ENCODE results near the gene MOSPD3. TPM values are rescaled to one million over a fixed set of nuclear protein-coding genes. Genes with fewer than 3 reads are reported as not detected.

The MOSPD3 gene
- total and polyA plus RNA-seq, 8 donors, result 15.7 to 35.7 (median 31.4) TPM

DNA sequence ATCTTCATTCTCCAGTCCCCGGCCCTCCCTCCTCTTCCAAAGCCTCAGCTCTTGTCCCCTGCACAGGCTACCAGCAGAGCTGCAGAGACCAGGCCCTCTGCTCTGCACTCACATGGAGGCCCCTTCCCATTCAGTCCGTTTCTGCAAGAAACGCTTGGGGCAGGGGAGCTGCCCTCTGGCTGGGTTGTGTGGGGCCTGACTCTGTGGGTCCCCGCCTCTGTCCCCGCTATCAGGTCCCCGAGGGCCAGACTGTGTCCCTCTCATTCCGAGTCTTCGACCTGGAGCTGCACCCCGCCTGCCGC lies 8.7 kb upstream of the MOSPD3 start:
- TF ChIP-seq, protein P1, sequence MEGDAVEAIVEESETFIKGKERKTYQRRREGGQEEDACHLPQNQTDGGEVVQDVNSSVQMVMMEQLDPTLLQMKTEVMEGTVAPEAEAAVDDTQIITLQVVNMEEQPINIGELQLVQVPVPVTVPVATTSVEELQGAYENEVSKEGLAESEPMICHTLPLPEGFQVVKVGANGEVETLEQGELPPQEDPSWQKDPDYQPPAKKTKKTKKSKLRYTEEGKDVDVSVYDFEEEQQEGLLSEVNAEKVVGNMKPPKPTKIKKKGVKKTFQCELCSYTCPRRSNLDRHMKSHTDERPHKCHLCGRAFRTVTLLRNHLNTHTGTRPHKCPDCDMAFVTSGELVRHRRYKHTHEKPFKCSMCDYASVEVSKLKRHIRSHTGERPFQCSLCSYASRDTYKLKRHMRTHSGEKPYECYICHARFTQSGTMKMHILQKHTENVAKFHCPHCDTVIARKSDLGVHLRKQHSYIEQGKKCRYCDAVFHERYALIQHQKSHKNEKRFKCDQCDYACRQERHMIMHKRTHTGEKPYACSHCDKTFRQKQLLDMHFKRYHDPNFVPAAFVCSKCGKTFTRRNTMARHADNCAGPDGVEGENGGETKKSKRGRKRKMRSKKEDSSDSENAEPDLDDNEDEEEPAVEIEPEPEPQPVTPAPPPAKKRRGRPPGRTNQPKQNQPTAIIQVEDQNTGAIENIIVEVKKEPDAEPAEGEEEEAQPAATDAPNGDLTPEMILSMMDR (IDR thresholded peaks at IDR 0.05), result no peak
- H3K4me1 ChIP-seq, result peaks cover 0 to 25% of the 10 kb centered on the region in 2 donors
- H3K27me3 ChIP-seq, result peaks cover 0 to 24% of the 10 kb centered on the region in 2 donors
- H3K36me3 ChIP-seq, result no peaks in the 10 kb centered on the region
- H3K4me3 ChIP-seq, result peak overlapping the region; percentile 54 to 74
- peak overlapping the region; percentile 48 to 57 for H3K27ac ChIP-seq
- intact Hi-C loops (cut with DNase I), result no loop called here
- H3K9me3 ChIP-seq, result no peaks in the 10 kb centered on the region
- DNase-seq, result peak in 1 of 4 donors; percentile 18
- no peak for ATAC-seq

DNA sequence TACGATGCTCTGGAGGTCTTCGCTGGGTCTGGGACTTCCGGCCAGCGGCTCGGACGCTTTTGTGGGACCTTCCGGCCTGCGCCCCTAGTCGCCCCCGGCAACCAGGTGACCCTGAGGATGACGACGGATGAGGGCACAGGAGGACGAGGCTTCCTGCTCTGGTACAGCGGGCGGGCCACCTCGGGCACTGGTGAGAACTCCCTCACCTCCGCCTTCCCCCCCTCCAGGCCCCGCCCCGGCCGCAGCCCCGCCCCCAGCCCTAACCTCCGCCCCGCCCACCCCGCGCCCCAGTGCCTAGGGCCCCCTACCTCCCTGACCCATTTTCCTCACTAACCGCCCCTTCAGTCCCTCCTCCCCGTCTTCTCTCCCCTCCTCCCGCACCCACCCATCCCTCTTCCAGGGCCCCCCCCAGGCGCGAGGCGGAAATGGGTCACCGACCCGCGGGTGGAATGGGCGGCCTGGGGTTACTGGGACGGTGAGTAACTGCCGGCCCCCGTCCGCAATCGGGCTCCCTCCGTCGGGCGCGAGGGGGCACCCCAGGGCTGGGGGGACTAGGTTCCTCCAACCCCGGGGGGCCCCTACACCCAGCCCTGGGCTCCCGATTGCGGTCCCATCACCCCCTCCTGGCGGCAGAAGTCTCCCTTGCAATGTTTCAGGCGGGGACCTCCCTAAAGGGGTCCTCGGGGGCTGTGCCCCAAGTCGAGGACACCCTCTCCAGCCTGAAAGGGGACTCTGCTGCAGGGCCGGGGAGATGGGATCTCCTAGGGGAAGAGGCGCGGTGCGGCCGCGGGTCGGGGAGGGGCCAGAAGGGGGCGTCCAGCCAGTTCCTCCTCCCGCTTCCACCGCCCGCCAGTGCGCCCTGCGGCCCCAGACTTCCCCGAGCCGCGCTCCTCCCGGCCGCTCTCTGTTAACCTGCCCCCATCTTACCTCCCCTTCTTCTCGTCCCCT lies 8.0 kb upstream of the MOSPD3 start:
- no peaks in the 10 kb centered on the region for H3K36me3 ChIP-seq
- H3K4me3 ChIP-seq, result peak overlapping the region; percentile 54 to 74
- H3K9me3 ChIP-seq, result no peaks in the 10 kb centered on the region
- intact Hi-C loops (cut with DNase I), result no loop called here
- H3K27ac ChIP-seq, result peak overlapping the region; percentile 48 to 57
- DNase-seq, result peak in 3 of 4 donors; percentile 71 to 95 (median 79)
- peaks cover 0 to 24% of the 10 kb centered on the region in 2 donors for H3K27me3 ChIP-seq
- ATAC-seq, result peak; percentile 82
- TF ChIP-seq, protein P1 (IDR thresholded peaks at IDR 0.05), result peak; percentile 32 to 35
- peaks cover 0 to 25% of the 10 kb centered on the region in 2 donors for H3K4me1 ChIP-seq

DNA sequence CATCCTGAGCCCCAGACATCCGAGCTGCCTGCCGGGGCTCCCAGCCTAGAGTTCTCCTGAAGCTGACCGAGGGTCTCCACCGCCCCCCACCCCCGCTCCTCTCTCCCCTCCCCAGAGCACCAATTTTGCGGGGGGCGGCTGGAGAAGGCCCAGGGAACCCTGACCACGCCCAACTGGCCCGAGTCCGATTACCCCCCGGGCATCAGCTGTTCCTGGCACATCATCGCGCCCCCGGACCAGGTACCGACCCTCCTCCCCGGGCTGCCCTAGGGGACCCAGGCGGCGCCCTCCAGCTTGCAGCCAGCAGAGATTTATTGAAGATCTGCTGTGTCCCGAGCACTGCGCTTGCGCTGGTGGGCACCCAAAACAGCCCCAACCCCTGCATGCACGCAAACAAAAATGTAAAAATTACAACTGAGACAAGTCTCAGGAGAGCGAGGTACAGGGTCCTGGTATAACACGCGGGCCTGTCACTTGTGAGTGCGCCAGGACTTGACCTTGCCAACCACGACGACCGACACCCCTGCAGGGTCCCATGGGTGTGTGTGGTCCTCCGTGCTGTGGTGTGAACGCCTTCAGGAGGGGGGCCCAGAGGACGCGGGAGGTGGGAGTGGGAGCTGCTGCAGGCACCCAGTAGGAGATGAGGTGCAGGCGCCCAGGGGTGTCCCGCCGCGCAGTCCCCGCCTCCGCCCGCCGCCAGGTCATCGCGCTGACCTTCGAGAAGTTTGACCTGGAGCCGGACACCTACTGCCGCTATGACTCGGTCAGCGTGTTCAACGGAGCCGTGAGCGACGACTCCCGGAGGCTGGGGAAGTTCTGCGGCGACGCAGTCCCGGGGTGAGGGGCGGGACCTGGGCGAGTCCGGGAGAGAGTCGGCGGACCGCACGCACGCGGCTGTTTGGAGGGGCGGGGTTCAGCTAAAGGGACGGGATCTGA lies 7.1 kb upstream of the MOSPD3 start:
- Histone ChIP-seq H3K27me3 (peaks cover 0 to 24% of the 10 kb centered on the region in 2 donors), H3K4me3 (peak overlapping the region; percentile 54 to 74), H3K36me3 (no peaks in the 10 kb centered on the region), H3K4me1 (peaks cover 0 to 25% of the 10 kb centered on the region in 2 donors), H3K27ac (peak overlapping the region; percentile 18 to 57), H3K9me3 (no peaks in the 10 kb centered on the region)
- intact Hi-C loops (cut with DNase I), result no loop called here
- DNase-seq, result peak in 3 of 4 donors; percentile 39 to 91 (median 59)
- TF ChIP-seq, protein P1 (IDR thresholded peaks at IDR 0.05), result no peak
- peak; percentile 42 for ATAC-seq

DNA sequence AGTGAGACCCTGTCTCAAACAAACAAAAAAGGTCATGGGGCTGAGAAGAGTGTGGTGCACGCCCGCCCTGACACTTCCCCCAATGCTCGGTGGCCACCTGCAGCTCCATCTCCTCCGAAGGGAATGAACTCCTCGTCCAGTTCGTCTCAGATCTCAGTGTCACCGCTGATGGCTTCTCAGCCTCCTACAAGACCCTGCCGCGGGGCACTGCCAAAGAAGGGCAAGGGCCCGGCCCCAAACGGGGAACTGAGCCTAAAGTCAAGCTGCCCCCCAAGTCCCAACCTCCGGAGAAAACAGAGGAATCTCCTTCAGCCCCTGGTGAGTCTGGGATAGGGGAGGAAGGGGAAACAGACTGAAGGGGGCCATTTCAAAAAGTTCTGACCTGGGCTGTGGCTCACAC lies 6.0 kb upstream of the MOSPD3 start:
- Histone ChIP-seq H3K4me3 (no peak overlapping the region), H3K36me3 (no peaks in the 10 kb centered on the region), H3K27me3 (peaks cover 0 to 24% of the 10 kb centered on the region in 2 donors), H3K27ac (no peak overlapping the region), H3K4me1 (peaks cover 0 to 25% of the 10 kb centered on the region in 2 donors), H3K9me3 (no peaks in the 10 kb centered on the region)
- peak in 1 of 4 donors; percentile 74 for DNase-seq
- TF ChIP-seq, protein P1 (IDR thresholded peaks at IDR 0.05), result no peak
- intact Hi-C loops (cut with DNase I), result no loop called here
- ATAC-seq, result no peak
